HG03025 (cell line): Measurements from ENCODE around the gene ARHGEF16.

Experiments used
- ATAC-seq: cut with Tn5 transposase; IDR thresholded peaks from one replicate; pipeline ENCODE4 v1.9.1; 2021; ENCODE audit warnings: mild to moderate bottlenecking, moderate library complexity; ENCODE audit not compliant: unreplicated experiment, low FRiP score

ARHGEF16 gene

GRCh38 chr1:3453891-3454810, at the start of gene ARHGEF16:
ARHGEF16 (plus strand) TSS chr1:3454665; CDS start chr1:3463085, 8,420 bp downstream.
- ATAC-seq, result no peak

GRCh38 chr1:3404801-3405200, 49.7 kb upstream of the ARHGEF16 start:
- no peak for ATAC-seq

GRCh38 chr1:3405491-3405890, 49.0 kb upstream of the ARHGEF16 start:
- no peak for ATAC-seq

- ATAC-seq, result no peak
These were observed 48.2 kb upstream of the ARHGEF16 start for GRCh38 chr1:3405974-3406867.

GRCh38 chr1:3407021-3407420, 47.4 kb upstream of the ARHGEF16 start:
- no peak for ATAC-seq

- ATAC-seq, result no peak
These were observed 45.7 kb upstream of the ARHGEF16 start for GRCh38 chr1:3408751-3409266.

- ATAC-seq, result no peak
These were observed 44.9 kb upstream of the ARHGEF16 start for GRCh38 chr1:3409366-3410141.

- no peak for ATAC-seq
These were observed 44.1 kb upstream of the ARHGEF16 start for GRCh38 chr1:3410142-3410925.

GRCh38 chr1:3411806-3412205, 42.7 kb upstream of the ARHGEF16 start:
- no peak for ATAC-seq

- no peak for ATAC-seq
These were observed 42.1 kb upstream of the ARHGEF16 start for GRCh38 chr1:3412376-3412775.

GRCh38 chr1:3413975-3414710, 40.3 kb upstream of the ARHGEF16 start:
- no peak for ATAC-seq

- no peak for ATAC-seq
These were observed 39.0 kb upstream of the ARHGEF16 start for GRCh38 chr1:3415260-3416090.

- no peak for ATAC-seq
These were observed 37.3 kb upstream of the ARHGEF16 start for GRCh38 chr1:3417082-3417739.

GRCh38 chr1:3417934-3418333, 36.5 kb upstream of the ARHGEF16 start:
- ATAC-seq, result no peak

GRCh38 chr1:3418600-3418999, 35.9 kb upstream of the ARHGEF16 start:
- no peak for ATAC-seq

GRCh38 chr1:3419415-3420204, 34.9 kb upstream of the ARHGEF16 start:
- no peak for ATAC-seq
